Breast epithelium (tissue), 4 donors: Measurements from ENCODE around the gene UBXN7. TPM values are rescaled to one million over a fixed set of nuclear protein-coding genes. Genes with fewer than 3 reads are reported as not detected.
A peak's percentile ranks its signal among the peaks of the same experiment; 100 is the strongest.
"Not testable (repeated sequence)": the region's sequence is repeated elsewhere in the genome, so short reads cannot be mapped to it uniquely, and the experiment has no call there.

Source experiments
- DNase-seq, 2 donors: peaks; one replicate each; pipeline ENCODE4 v3.0.0-alpha.2; 2019; ENCODE audit warnings: low spot score in 2 of 2
- H3K27ac ChIP-seq, 2 donors: fragments of 200-600 bp; sonication (generic) in 1 of 2; one replicate each; pipeline ENCODE4 v1.5.1; 2016 to 2019; ENCODE audit warnings: mild to moderate bottlenecking in 1 of 2
- H3K27me3 ChIP-seq, 2 donors: fragments of 200-600 bp; sonication (generic) in 1 of 2; one replicate each; pipeline versions ENCODE4 v1.5.1 to v1.6.0; 2017 to 2019; ENCODE audit warnings: control low read depth in 1 of 2, mild to moderate bottlenecking in 1 of 2
- H3K36me3 ChIP-seq: fragments of 200-600 bp; one replicate; pipeline ENCODE4 v1.5.1; 2019
- H3K4me1 ChIP-seq, 2 donors: fragments of 200-600 bp; sonication (generic); one replicate each; pipeline ENCODE4 v1.5.1; 2016 to 2019; ENCODE audit warnings: control low read depth in 1 of 2
- H3K4me3 ChIP-seq, 3 donors: fragments of 200-600 bp; sonication (generic); 1 replicate in 2 of 3; 2 replicates in 1 of 3; pipeline ENCODE4 v1.5.1; 2016 to 2019; ENCODE audit warnings: mild to moderate bottlenecking in 3 of 3, moderate library complexity in 2 of 3
- H3K9me3 ChIP-seq, 2 donors: fragments of 200-600 bp; sonication (generic) in 1 of 2; one replicate each; pipeline ENCODE4 v1.5.1; 2016 to 2019; ENCODE audit warnings: control low read depth in 1 of 2
- POLR2A ChIP-seq: fragments of 450-650 bp; IDR thresholded peaks from one replicate; pipeline ENCODE4 v1.6.1; 2016; ENCODE audit warnings: antibody characterized with exemption, mild to moderate bottlenecking, moderate library complexity
- POLR2AphosphoS5 ChIP-seq, 3 donors: sonication (generic); formaldehyde crosslinking; IDR thresholded peaks; one replicate each; pipeline ENCODE4 v1.6.1; 2017; ENCODE audit warnings: antibody characterized with exemption in 3 of 3
- intact Hi-C: fragments of 100-400 bp; cut with DNase I; formaldehyde crosslinking; loops from one replicate; pipeline ENCODE4 v1.15.1; 2023; ENCODE audit warnings: low total_unique reads
- total RNA-seq, 3 donors: library from RNA; depleted of rRNA; stranded (reverse); fragments of >200 nt; gene quantifications; one replicate each; pipeline ENCODE4 v1.1.0, GENCODE V29; 2016
- TF ChIP-seq, protein P1 (sequence below), 3 donors: fragments of 450-650 bp; IDR thresholded peaks; one replicate each; pipeline ENCODE4 v1.5.1; 2016 to 2017; ENCODE audit warnings: antibody characterized with exemption in 3 of 3, mild to moderate bottlenecking in 3 of 3, moderate library complexity in 3 of 3

Gene UBXN7, protein sequence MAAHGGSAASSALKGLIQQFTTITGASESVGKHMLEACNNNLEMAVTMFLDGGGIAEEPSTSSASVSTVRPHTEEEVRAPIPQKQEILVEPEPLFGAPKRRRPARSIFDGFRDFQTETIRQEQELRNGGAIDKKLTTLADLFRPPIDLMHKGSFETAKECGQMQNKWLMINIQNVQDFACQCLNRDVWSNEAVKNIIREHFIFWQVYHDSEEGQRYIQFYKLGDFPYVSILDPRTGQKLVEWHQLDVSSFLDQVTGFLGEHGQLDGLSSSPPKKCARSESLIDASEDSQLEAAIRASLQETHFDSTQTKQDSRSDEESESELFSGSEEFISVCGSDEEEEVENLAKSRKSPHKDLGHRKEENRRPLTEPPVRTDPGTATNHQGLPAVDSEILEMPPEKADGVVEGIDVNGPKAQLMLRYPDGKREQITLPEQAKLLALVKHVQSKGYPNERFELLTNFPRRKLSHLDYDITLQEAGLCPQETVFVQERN
- total RNA-seq: 10 to 100 TPM; 21.4 to 25.8 (median 21.6) TPM

DNA sequence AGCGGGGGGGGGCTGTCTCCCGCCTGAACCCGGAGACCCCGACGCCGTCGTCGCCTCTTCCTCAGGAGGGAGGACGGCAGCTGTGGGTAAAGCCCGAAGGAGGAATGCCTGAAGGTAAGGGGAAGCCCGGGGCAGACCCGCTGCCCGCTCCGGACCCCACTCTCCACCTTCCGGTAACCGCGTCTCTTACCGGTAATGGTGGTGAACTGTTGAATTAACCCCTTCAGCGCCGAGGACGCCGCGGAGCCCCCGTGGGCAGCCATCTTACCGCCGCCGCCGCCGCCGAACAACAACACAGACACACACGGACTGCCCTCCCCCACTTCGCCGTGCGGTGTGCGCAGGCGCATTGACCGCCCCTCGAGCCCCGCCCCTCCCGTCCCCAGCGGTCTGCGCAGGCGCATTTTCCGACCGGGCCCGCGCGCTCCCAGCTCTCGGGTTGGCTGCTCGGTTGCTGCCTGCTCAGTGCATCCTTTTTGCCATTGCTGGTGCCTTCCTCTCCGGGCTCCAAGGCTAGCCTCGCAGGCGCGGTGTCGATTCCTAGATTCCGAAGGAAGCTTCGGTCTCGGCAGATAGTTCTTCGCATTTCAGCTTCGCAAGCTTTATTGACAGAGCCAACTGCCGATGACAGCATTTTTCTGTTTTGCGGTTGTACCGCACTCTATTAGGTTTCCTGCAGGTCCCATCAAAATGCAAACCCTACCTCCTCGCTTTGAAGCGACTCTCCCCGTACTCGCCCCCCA, at the start of gene UBXN7:
TSS of gene UBXN7 (minus strand) at position 291 of the 743 bp plus-strand sequence. CDS start at position 263, 28 bp downstream.
- Histone ChIP-seq H3K36me3 (no peaks in the 10 kb centered on the region), H3K4me3 (peak within 1 kb of the TSS; percentile 86 to 99 (median 93)), H3K27ac (peak within 1 kb of the TSS; percentile 97 to 98), H3K4me1 (no peaks in the 10 kb centered on the region), H3K9me3 (no peaks in the 10 kb centered on the region), H3K27me3 (no peaks in the 10 kb centered on the region)
- intact Hi-C loops: no loop called here
- TF ChIP-seq POLR2AphosphoS5 (IDR thresholded peaks at IDR 0.05): peak; percentile 47 to 84 (median 48)
- TF ChIP-seq, protein P1, sequence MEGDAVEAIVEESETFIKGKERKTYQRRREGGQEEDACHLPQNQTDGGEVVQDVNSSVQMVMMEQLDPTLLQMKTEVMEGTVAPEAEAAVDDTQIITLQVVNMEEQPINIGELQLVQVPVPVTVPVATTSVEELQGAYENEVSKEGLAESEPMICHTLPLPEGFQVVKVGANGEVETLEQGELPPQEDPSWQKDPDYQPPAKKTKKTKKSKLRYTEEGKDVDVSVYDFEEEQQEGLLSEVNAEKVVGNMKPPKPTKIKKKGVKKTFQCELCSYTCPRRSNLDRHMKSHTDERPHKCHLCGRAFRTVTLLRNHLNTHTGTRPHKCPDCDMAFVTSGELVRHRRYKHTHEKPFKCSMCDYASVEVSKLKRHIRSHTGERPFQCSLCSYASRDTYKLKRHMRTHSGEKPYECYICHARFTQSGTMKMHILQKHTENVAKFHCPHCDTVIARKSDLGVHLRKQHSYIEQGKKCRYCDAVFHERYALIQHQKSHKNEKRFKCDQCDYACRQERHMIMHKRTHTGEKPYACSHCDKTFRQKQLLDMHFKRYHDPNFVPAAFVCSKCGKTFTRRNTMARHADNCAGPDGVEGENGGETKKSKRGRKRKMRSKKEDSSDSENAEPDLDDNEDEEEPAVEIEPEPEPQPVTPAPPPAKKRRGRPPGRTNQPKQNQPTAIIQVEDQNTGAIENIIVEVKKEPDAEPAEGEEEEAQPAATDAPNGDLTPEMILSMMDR (IDR thresholded peaks at IDR 0.05): no peak
- peak; percentile 48 for TF ChIP-seq POLR2A
- peak; percentile 86 to 95 for DNase-seq

DNA sequence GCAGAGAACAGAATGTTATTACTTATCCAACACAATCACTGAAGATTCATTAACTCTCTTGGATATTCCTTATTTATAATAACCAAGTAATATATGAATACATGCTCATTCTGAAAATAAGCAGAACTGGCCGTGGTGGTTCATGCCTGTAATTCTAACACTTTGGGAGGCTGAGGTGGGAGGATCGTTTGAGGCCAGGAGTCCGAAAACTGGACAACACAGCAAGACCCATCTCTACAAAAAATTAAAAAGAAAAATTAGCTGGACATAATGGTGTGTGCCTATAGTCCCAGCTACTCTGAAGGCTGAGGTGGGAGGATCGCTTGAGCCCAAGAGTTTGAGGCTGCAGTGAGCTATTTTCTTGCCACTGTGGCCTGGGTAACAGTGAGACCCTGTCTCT, 45.5 kb upstream of the UBXN7 start:
- intact Hi-C loops: no loop called here
- TF ChIP-seq, protein P1 (IDR thresholded peaks at IDR 0.05): no peak
- TF ChIP-seq POLR2A (no peak), POLR2AphosphoS5 (IDR thresholded peaks at IDR 0.05) (no peak)
- Histone ChIP-seq H3K4me3 (no peak overlapping the region), H3K27ac (no peak overlapping the region), H3K9me3 (no peaks in the 10 kb centered on the region), H3K36me3 (peaks cover 7% of the 10 kb centered on the region), H3K4me1 (no peaks in the 10 kb centered on the region), H3K27me3 (no peaks in the 10 kb centered on the region)
- DNase-seq: no peak

DNA sequence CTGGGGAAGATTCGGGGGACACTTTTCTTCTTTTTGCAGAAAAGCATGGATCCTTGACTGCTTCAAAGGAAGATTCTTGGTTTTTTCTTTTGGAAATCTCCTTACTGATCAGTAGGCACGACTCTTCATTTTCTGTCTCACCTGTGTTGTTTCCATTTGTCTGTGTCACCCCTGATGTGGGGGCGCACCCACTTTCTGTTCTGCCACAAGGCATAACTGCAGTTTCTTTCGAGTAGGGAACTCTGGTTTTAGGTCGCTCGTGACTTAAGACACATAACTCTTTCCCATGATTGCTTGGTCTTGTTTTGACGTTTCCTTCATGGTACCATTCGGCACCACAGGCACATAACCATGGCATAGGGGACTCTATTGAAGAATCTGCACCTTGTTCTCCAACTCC, 40.1 kb upstream of the UBXN7 start:
- H3K4me1 ChIP-seq: no peaks in the 10 kb centered on the region
- DNase-seq: no peak

DNA sequence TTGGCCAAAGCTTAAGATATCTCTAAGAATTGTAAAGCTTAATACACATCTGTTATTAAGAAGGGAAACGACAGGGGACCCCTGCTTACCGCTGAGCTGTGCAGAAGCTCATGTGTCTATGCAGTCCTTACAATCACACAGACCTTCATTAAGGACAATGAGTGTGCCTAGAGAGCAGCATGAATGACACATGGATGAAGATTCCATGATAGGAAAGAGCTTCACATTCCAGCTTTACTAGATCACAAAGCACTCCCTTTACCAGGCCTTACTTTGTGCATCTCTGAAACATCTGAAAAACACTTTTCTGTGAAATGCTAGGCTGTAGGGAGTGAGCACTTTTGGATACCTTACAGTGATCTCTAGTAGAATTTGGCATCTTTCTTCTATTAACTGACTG, 39.3 kb upstream of the UBXN7 start:
- H3K4me1 ChIP-seq: no peaks in the 10 kb centered on the region
- TF ChIP-seq POLR2A: no peak
- TF ChIP-seq, protein P1 (IDR thresholded peaks at IDR 0.05): no peak
- no peak for TF ChIP-seq POLR2AphosphoS5 (IDR thresholded peaks at IDR 0.05)
- H3K27ac ChIP-seq: no peak overlapping the region
- peaks cover 4% of the 10 kb centered on the region for H3K36me3 ChIP-seq
- H3K4me3 ChIP-seq: no peak overlapping the region
- no peak for DNase-seq
- no peaks in the 10 kb centered on the region for H3K9me3 ChIP-seq
- intact Hi-C loops: no loop called here
- no peaks in the 10 kb centered on the region for H3K27me3 ChIP-seq

More for the DNA sequence above, 40.1 kb upstream of the UBXN7 start:
- Histone ChIP-seq H3K9me3 (no peaks in the 10 kb centered on the region), H3K36me3 (peaks cover 4% of the 10 kb centered on the region), H3K27ac (no peak overlapping the region), H3K4me3 (no peak overlapping the region), H3K27me3 (no peaks in the 10 kb centered on the region)
- TF ChIP-seq, protein P1 (IDR thresholded peaks at IDR 0.05): no peak
- TF ChIP-seq POLR2A: no peak
- no peak for TF ChIP-seq POLR2AphosphoS5 (IDR thresholded peaks at IDR 0.05)
- intact Hi-C loops: no loop called here

DNA sequence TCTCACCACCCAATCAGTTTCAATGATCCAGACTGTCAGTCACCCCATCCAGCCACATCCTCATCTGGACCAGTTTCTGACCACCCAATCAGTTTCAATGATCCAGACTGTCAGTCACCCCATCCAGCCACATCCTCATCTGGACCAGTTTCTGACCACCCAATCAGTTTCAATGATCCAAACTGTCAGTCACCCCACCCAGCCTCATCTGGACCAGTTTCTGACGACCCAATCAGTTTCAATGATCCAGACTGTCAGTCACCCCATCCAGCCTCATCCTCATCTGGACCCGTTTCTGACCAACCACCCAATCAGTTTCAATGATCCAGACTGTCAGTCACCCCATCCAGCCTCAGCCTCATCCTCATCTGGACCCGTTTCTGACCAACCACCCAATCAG, 38.0 kb upstream of the UBXN7 start:
- H3K4me1 ChIP-seq, H3K27ac ChIP-seq, H3K9me3 ChIP-seq, H3K4me3 ChIP-seq, H3K27me3 ChIP-seq, H3K36me3 ChIP-seq, DNase-seq, intact Hi-C loops: not testable (repeated sequence)
